HT1080 (cell line): ENCODE results near the gene SKIDA1. TPM values are rescaled to one million over a fixed set of nuclear protein-coding genes. Genes with fewer than 3 reads are reported as not detected.
"Not testable (repeated sequence)": the region's sequence is repeated elsewhere in the genome, so short reads cannot be mapped to it uniquely, and the experiment has no call there.

Experiments used
- DNase-seq: peaks from one replicate; pipeline ENCODE4 v3.0.0-alpha.2; 2015; ENCODE audit warnings: low read depth
- polyA plus RNA-seq, 2 experiments: library from polyadenylated mRNA; depleted of rRNA; stranded (reverse); fragments of >200 nt; gene quantifications; 2 replicates each; pipeline ENCODE4 v1.2.3, GENCODE V29; 2015
- total RNA-seq: library from RNA; depleted of rRNA; stranded (reverse); fragments of >200 nt; shearing (Covaris generic); gene quantifications from 2 replicates; pipeline ENCODE4 v1.2.3, GENCODE V29; 2014; rRNA removed

Gene SKIDA1
- 0.10 and 0.48 TPM in 2 replicates for total RNA-seq
- polyA plus RNA-seq (2015; cell fraction: cytosol; rRNA removed), result 0.01 and 0.14 TPM in 2 replicates
- 1.7 and 1.8 TPM in 2 replicates for polyA plus RNA-seq (2015; cell fraction: nucleus; rRNA removed)

DNA sequence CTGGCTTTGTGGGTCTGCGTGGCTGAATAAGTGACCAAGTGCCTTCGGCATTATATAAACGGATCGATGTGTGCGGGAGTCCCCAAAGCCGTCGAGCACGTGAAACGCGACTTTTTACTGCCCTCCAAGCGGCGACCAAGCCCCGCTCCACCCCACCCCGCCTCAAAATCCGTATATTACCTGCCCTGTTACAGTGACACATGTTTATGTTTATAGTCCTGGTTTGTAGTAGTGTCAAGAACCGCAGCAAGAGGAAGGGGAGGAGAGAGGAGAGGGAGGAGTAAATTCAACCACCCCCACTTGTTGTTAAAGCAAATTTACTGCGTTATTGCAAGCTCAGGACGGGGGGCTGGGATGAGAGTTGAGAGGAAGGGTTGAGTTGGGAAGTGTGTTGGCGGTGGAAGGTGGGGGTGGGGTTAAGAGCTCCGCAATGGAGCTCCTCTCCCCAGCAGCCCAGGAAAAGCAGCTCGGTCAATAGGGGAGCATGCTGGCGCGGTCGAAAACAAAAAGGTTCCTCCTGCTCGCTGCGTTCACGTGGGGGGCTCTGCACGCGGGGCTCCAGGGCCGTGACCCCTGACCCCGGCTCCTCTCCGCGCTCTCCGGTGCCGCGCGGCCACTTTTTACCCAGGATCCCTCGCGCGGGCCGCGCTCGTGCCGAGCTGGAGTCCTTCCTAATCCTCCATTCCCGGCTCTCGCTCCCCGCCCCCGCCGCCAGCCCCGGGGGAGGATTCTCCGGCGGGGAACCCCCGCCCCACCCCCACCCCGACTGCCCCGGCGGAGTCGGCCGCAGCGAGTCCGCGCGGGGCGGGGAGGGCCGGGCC lies at the start of gene SKIDA1:
Gene SKIDA1, minus strand, starts transcription at position 316 of the 821 bp plus-strand sequence. CDS start 7,860 bp downstream, outside the sequence.
- DNase-seq, result peak; percentile 39

DNA sequence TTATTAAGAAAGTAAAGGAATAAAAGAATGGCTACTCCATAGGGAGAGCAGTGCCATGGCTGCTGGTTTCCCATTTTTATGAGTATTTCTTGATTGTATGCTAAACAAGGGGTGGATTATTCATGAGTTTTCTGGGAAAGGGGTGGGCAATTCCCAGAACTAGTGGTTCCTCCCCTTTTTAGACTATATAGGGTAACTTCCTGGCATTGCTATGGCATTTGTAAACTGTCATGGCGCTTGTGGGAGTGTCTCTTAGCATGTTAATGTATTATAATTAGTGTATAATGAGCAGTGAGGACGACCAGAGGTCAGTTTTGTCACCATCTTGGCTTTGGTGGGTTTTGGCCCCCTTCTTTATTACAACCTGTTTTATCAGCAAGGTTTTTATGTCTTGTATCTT lies 49.0 kb upstream of the SKIDA1 start:
- DNase-seq, result not testable (repeated sequence)

DNA sequence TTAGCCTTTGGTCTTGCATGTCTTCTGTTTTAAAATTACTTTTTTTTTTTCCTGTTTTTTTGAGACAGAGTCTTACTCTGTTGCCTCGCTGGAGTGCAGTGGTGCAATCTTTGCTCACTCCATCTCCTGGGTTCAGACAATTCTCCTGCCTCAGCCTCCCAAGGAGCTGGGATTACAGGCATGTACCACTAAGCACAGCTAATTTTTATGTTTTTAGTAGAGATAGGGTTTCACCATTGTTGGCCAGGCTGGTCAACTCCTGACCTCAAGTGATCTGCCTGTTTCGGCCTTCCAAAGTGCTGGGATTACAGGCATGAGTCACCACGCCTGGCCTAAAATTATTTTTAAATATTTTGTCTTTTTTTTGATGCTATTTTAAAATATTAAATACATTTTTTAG lies 47.1 kb upstream of the SKIDA1 start:
- no peak for DNase-seq

DNA sequence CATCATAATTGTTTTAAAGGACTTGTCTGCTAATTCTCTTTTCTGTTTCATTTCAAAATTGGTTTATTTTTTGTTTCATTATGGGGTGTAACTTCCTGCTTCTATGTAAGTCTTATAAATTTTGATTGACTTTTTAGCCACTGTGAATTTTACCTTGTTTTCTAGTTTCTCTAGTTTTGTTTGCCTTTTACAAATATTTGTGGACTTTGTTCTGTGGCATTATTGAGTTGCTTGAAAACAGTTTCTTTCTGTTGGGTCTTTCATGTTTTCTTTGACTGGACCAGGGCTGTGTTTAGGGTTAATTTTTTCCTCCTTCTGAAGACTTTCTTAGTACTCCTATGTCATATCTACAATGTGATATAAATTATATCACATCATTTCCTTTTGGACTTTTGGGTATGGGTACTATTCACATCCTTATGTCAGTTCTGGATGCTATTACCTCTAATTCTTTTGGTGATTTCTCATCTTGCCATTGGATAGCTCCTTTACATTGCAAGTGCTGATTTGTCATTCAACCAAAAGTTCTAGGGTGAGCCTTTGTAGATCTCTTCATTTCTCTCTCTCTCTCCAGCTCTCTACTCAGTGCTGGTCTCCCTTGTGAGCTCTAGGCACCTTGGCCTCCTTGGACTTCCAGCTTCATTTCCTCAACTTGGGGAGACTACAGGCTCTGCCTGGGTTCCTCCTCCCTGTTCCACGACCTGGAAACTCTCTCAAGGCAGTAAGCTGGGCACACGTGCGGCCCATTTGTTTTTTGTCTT lies 45.5 kb upstream of the SKIDA1 start:
- no peak for DNase-seq

DNA sequence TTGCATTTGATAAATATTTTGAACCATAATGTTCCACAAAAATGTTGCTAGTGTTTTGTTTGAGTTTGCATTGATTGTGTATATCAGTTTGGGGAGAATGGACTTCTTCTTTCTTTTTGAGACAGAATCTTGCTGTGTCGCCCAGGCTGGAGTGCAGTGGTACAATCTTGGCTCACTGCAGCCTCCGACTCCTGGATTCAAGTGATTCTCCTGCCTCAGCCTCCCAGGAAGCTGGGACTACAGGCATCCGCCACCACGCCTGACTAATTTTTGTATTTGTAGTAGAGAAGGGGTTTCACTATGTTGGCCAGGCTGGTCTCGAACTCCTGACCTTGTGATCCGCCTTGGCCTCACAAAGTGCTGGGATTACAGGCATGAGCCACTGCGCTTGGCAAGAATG lies 33.5 kb upstream of the SKIDA1 start:
- not testable (repeated sequence) for DNase-seq

DNA sequence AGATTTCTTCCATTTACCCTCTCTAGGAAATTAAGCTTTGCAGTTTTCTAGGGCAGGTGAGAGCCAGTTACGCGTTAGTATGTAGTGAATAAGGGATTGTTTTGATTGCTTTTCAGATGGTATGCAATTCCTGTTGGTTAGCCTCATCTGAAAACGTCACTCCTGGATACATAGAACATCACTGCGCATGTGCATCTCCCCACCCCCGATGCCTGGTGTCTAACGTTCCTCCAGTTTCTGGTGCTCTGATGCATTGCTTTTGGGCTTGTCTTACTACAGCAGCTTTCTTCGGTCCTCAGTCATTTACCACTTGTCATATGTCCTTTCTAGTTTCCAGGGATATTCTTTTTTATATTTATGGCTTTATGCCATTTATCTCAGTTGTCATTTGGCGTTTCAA lies 31.0 kb upstream of the SKIDA1 start:
- DNase-seq, result no peak

DNA sequence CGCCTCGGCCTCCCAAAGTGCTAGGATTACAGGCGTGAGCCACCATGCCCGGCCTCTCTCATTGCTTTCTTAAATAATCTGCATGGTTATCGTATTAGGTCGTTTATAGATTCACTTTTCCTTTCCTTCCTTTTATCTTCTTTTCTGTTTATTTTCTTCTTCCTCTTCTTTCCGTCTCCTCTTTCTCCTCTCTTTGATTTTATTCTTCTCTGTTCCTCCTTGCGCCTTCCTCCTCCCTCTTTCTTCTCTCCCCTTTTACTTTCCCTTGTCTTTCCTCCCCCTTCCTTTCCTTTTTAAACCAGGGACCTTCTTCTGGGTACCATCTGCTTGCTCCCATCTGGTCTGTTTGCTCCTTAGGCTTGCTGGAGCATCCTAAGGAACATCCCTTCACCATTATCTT lies 27.2 kb upstream of the SKIDA1 start:
- DNase-seq, result no peak

DNA sequence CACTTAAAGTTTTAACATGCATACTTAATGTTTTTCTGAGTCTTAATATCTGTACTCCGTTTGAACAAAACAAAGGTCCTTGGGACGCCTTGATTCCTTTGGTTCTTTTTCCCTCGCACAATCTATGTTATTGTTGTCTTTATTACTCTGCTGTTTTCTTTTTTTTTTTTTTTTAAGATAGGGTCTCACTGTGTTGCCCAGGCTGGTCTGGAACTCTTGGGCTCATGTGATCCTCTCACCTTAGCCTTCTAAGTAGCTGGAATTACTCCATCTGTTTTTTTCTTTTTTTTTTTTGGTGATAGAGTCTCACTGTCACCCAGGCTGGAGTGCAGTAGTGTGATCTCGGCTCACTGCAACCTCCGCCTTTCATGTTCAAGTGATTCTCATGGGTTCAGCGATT lies 21.8 kb upstream of the SKIDA1 start:
- no peak for DNase-seq

DNA sequence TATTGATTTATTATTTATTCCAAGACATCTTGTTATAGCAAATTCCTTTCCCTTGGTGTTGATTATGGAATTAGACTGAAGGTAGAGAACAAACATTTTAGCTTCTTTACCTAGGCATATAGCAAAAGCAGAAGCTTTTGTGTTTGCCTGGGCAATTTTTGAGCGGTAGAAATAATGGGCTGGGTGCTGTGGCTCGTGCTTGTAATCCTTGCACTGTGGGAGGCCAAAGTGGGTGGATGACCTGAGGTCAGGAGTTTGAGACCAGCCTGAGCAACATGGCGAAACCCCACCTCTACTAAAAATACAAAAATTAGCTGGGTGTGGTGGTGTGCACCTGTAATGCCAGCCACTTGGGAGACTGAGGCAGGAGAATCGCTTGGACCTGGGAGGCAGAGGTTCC lies 15.2 kb upstream of the SKIDA1 start:
- DNase-seq, result not testable (repeated sequence)

DNA sequence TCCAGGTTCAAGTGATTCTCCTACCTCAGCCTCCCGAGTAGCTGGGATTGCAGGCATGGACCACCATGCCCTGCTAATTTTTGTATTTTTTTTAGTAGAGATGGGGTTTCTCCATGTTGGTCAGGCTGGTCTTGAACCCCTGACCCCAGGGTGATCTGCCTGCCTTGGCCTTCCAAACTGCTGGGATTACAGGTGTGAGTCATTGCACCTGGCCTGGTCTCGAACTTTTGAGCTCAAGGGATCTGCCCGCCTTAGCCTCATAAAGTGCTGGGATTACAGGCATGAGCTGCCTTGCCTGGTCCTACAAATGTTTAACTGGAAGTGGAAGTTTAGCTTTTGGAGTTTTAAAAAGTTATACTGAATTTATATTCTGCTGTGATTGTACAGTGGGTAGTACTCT lies 11.4 kb upstream of the SKIDA1 start:
- no peak for DNase-seq

DNA sequence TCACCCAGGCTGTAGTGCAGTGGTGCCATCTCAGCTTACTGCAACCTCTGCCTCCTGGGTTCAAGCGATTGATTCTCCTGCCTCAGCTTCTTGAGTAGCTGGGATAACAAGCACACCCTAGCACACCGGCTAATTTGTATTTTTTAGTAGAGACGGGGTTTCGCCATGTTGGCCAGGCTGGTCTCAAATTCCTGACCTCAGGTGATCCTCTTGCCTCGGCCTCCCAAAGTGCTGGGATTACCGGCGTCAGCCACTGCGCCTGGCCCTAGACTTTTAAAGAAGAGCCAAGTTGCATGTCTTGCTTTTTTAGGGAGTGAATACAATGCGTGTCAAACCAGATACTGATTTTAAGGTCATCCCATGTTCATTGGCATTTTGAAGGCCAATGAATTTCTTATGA lies 10.5 kb upstream of the SKIDA1 start:
- DNase-seq, result not testable (repeated sequence)

DNA sequence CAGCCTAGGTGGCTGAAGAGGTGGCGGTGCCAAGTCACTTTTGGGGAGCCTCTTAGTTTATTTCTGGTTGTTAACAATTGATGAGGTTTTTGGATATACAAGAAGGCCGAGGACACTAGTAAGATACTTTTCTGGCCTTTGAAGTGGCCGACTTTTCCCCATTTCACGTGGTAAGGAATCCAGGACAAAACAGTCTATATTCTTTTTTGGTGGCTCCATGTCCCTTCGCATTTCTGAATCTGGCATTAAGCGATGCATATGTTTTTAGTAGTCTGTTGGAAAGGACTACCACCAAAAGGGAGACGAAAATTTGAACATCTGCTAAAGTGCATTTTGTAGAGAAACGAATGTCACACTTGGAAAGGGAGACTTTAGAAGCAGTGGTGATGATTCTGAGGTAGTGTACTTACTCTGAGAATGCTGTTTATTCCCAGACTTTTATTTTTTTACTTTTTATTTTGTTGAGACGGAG lies 10.0 kb upstream of the SKIDA1 start:
- no peak for DNase-seq

DNA sequence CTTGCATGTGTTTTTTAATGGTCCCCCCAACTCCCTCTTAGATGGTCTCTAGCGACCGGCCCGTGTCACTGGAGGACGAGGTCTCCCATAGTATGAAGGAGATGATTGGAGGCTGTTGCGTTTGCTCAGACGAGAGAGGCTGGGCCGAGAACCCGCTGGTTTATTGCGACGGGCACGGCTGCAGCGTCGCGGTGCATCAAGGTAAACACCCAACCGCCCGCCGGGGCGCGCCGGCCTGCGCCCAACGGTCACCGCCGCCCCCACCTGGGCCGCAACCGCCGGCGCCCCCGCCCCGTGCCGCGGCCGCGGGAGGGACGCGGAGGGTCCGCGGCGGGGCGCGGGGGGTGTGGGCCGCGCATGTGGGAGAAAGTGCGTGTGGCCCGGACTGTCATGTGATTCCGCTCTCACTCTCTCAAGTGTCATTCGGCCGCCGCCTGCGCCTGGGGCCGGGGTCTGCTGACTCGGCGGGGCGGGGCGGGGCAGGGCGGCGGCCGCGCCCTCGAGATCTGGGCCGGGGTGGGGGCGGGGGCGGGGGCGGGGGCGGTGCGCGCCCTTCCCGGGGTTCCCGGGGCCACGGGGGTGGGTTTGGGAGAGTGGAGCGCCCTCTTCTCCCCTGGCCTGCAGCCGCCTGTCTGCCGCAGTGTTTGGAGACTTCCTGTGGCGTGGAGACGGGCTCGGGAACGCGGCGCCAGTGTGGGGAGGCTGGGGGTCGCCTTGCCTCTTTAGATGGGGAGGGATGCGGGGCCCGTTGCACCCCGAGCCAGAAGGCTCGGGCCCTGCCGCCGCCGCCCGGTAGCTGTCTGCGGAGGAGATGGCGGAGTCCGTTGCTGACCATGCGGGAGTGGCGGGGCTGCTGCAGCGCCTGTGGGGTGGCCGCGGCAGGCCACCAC lies 9.4 kb upstream of the SKIDA1 start:
- peak; percentile 41 for DNase-seq

DNA sequence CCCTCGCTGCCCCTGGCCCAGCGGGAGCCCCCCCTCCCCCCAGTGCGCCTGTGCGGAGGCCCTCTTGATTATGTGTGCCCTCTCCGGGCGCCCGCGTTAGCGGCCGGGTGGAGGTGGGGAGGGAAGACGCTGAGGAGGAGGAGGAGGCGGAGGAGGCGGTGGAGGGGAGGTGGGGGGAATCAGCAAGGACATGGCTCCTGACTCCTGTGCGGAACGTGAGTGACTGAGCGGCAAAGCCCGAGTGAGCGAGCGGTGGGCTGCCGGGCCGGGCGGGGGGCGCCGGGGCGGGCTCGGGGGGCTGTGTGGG lies 8.8 kb upstream of the SKIDA1 start:
- no peak for DNase-seq

DNA sequence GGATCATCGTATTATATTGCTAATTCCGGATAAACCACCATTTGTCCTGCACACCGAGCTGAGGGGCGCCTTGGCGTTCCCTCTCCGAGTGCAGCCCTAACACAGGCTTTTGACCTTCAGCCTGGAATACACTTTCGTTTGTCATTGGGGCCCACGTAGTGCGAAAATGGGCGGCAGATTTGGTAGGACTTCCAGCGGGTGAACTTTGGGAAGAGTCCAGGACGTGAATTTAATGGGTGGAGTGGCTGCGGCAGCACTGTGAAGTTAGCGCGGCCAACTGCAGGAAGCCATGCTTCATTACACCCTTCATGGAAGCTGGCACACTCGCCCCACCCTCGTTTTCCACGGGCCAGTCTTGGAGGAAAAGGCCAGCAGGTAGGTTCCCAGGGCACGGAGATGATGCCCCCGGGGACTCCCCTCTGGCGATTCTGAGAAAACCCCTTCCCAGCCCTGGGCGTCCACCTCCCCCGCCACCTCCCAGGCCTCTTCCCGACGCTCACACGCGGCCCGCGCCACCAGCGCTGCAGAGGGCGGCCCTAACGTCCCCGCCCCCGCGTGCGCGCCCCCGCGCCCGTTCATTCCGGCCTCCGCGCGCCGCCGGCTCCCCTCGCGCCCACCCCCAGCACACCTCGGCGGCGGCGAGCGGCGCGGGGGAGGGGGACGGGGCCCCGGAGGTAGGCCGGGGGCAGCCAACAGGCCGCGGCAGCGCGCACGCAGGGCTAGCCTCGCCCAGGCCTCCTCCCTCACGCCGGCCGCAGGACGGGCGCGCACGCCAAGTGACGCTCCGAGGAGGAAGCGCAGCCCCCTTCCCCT lies 8.2 kb upstream of the SKIDA1 start, which contains the start of gene MLLT10:
Gene MLLT10, plus strand, starts transcription at position 766 of the 813 bp plus-strand sequence. CDS start 413 bp downstream, outside the sequence.
- DNase-seq, result peak; percentile 90

DNA sequence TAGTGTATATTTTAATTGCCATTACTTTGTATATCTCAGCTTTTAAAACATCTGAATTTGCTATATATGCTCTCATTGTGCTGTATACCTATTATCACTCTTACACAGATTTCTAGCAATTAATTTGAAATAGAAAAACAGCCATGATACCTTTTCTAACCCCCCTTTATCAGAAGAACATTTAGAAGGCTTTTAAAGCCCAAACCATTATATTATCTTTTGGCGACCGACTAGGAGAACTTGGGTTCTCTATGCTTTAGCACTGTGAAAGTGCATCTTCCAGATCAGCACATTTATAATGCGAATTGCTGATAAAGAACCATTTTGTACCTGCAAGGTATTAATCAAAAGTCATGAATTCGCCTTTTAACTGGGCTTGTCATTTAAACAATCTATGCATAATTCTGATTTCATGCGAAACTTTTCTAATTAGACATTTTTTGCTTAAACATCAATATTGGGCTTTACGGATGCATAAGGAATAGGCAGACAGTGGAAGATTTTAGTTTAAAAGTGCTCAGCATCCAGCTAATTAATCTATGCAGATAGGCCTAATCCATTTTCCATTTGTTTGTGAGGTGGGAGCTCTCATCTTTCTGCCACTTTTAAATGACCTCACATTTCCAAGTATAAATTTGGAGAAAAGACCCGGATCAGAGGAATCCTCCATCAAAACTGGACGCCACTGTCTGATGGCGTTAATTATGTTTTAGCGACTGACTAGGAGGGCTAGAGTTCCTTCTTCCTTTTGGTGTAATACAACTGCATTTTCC lies 7.4 kb upstream of the SKIDA1 start:
- no peak for DNase-seq

DNA sequence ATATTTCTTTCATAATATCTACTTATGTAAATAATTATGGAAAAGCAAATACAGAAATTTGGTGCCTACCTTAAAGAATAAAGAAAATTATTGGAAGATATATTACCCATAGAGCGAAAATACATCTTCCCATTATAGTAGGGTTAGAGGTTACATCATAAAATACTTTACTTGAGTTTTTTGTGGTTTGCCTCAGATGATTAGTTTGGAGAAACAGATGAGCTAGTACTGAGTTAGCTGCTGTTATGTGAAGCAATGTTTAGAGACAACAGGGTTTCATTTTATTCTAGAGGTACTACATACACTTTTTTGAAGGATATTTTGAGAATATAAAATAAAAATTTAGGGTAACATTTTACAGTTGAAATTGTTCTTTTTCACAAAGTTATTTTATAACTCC lies 5.7 kb upstream of the SKIDA1 start:
- DNase-seq, result no peak

DNA sequence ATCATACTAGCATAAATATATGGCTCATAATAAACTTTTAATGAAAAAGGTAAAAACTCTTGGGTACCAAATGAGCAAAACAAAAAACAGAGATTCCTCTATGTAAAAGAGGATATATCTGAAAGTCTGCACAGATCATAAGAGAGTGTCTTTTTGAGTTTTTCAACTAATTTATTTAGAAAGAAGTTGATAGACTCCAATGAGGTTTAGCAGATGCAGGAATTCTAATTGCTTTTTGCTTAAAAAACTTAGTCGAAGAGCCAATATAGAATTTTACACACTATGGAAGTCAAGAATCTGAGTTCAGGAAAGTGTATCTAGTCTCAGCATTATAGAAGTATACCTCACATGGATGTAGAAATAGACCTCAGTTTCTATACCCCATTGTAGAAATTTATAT lies 5.2 kb upstream of the SKIDA1 start:
- no peak for DNase-seq

DNA sequence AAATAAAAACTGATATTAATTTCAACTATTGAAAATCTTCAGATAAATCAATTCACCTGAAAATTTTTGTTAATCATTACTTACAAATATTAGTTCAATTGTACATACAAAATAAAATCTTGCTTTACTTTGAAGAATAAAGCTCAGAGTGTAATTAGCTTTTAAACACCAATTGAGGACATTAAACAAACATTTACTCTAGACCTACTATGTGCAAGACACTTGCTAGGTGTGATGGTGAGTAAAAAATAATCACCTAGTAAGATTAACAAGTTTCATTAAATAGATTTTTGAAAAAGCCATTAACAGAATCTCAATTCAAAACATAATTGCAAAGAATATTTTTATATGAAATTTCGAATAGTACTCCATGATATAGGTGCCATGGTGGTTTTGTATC lies 4.7 kb upstream of the SKIDA1 start:
- DNase-seq, result no peak
